NCI-H1105 (cell line): Measurements from ENCODE around the gene AMY1C.
"Not testable (repeated sequence)": the region's sequence is repeated elsewhere in the genome, so short reads cannot be mapped to it uniquely, and the experiment has no call there.

Experiments
- DNase-seq: peaks from one replicate; lab custom pipeline; 2025; lab: John Stamatoyannopoulos, UW

AMY1C gene

GRCh38 chr1:103749598-103749997 is at the start of gene AMY1C:
Gene AMY1C, plus strand, starts transcription at chr1:103749898. Its CDS starts 572 bp downstream, at chr1:103750470.
- not testable (repeated sequence) for DNase-seq

GRCh38 chr1:103700669-103701068 is 49.0 kb upstream of the AMY1C start:
- DNase-seq, result not testable (repeated sequence)

GRCh38 chr1:103701256-103701655 is 48.4 kb upstream of the AMY1C start:
- DNase-seq, result not testable (repeated sequence)

DNA sequence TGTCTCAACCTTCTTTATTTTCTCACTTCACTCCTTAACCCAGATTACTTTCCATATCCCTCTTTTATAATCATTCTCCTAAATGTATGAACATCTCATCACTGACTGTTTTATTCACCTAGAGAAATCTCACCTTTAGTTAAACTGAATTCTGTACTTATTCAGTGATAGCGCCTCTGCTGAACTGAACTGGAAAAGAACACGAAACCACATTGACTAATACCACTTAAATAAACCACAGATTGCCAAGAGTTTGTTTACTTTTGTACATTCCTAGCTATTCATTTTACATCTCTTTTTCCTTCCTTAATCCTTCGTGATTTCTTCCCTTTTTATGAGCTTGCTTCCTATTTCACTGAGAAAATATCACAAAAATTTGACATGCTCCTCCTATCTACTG is 42.0 kb upstream of the AMY1C start:
- not testable (repeated sequence) for DNase-seq

DNA sequence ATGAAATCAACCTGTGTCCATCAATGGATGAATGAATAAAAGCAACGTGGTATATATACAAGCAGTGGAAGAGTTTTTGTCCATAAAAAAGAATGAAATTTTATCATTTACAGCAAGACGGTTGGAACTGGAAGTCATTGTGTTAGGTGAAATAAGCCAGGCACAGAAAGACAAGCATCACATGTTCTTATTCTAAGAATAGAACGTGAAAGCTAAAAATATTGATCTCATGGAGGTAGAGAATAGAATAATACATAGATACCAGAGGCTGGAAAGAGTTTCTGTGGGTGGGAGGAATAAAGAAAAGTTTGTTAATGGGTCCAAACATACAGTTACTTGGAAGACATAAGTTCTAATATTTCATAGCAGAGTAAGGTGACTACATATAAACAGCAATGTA is 39.3 kb upstream of the AMY1C start:
- DNase-seq, result not testable (repeated sequence)

DNA sequence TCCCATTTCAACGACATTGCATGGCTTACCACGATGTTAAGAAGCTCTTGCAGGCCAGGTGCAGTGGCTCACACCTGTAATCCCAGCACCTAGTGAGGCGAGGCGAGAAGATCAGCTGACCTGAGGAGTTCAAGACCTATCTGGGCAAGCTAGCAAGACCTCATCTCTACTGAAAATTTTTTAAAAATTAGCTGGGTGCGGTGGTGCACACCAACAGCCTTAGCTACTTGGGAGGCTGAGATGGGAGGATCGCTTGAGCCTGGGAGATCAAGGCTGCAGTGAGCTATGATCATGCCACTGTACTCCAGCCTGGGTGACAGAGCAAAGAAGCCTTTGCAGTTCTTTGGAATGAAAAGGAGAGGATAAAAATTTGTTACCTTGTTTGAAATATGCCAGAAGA is 32.3 kb upstream of the AMY1C start:
- DNase-seq, result not testable (repeated sequence)

- DNase-seq, result not testable (repeated sequence)
Observed at GRCh38 chr1:103721473-103721872, 28.2 kb upstream of the AMY1C start.

GRCh38 chr1:103735334-103735733 is 14.4 kb upstream of the AMY1C start:
- not testable (repeated sequence) for DNase-seq

DNA sequence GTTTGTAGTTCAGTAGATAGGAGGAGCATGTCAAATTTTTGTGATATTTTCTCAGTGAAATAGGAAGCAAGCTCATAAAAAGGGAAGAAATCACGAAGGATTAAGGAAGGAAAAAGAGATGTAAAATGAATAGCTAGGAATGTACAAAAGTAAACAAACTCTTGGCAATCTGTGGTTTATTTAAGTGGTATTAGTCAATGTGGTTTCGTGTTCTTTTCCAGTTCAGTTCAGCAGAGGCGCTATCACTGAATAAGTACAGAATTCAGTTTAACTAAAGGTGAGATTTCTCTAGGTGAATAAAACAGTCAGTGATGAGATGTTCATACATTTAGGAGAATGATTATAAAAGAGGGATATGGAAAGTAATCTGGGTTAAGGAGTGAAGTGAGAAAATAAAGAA is 11.7 kb upstream of the AMY1C start:
- not testable (repeated sequence) for DNase-seq

DNA sequence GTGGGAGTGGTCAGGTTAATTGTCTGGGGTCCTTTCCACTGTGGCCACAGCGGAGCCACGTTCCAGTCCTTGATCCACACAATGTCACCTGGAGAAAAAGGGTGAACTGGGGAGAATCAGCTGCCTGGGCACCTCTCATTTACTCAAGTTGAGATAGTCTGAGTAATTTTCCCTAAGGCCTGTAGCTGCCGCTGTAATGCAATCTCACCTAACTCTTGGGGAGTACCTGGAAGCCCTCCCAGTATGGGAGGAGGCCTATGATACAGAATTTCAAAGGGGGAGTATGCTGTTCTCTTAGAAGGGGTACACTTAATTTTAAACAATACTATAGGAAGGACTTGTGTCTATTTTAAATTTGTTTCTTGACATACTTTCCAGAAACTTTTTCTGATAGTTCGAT is 5.2 kb upstream of the AMY1C start:
- not testable (repeated sequence) for DNase-seq

DNA sequence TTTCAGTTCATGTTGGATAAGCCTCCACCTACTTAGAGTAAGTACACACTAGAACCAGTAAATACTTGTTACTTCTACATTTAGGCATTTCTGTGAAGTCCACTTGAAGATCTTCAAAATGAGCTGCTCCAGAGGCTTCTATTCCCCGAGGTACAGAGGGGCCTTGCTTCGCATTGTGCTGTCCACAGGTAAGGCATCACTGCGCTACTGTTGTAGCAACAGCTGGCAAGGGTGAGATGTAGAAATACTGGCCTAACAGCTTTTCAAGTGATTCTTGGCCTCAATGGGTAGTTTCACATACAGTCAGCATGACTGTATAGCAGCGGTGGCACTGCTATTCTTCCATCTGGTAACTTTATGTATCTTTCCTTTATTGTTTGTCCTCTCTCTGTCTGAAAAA is 4.7 kb upstream of the AMY1C start:
- not testable (repeated sequence) for DNase-seq

DNA sequence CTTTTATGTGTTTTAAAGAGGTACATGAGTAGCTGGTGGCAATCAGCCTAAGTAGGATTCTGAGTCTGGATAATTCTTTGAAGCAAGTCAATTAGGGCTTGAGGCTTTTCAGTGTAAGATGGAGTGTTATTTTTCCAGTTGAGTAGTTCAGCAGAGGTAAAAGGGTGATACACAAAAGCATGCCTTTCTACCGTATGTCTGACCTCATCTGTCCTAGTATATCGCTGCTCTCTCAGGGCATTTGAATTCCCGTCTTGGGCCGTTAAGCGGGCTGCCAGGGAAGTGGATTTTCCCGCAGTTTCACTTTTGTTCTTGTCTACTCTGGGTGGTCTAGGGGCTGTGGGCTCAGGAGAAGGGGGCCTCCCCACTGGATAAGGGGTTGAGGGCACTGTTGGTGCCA is 1.4 kb upstream of the AMY1C start:
- not testable (repeated sequence) for DNase-seq

DNA sequence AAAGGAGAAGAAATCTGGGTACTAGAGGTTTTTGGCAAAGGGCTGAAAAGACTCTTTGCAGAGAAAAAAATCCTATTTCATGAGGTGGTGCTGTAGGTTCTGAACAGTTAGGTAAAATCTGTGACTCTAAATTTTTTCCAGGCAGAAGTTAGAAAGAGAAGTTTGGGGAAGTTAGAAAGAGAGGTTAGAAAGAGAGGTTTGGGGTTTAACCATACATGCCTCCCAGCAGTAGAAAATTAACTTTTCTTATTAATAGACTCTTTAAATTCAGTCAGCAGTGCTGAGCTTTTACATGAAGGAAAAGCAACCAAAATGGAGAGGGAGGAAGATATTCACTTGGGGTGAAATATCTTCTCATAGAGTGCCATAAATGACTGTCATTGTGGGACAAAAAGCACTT is 12.2 kb downstream of the AMY1C start:
- DNase-seq, result no peak

GRCh38 chr1:103779932-103780331 is 30.2 kb downstream of the AMY1C start:
- no peak for DNase-seq

DNA sequence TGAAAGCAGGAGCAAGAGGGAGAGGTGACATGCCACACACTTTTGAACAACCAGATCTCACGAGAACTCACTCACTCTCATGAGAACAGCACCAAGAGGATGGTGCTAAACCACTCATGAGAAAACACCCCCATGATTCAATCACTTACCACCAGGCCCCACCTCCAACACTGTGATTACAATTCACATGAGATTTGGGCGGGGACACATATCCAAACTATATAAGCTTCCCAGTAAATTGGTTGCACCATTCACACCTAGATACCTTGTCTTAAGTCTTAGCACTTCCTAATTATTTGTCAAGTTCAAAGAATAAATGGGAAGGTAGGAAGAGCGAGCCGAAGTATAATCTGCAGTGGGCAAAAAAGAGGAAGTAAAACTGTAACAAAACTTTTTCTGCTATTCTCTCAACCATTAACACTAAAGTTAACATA is 34.3 kb downstream of the AMY1C start:
- no peak for DNase-seq

GRCh38 chr1:103788377-103788776 is 38.7 kb downstream of the AMY1C start:
- DNase-seq, result peak; percentile 14

DNA sequence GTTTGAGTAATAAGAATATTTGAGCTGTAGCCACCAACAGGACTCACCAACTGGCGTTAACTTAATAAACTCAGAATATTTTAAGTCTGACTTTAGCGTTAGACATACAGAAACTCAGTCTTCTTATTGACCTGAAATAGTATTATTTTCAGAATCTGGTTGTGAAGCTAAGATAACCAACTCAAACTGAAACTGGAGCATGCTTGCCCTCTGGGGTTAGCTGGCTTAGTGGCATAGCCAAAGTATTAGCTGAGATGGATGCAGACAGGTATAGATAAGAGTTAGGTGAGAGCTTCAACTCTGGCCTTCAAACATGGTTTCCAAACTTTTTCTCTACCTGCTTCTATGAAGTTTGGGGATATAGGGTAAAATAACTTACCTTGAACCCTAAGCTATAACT is 40.5 kb downstream of the AMY1C start:
- DNase-seq, result no peak
